HG03039 (cell line): ENCODE data around the gene ERG.

Experiments
- ATAC-seq: cut with Tn5 transposase; IDR thresholded peaks from one replicate; pipeline ENCODE4 v1.9.1; 2021; ENCODE audit warnings: mild to moderate bottlenecking, moderate library complexity; ENCODE audit not compliant: unreplicated experiment

The ERG gene

GRCh38 chr21:38340131-38340530 is 158.1 kb downstream of the ERG start:
- ATAC-seq, result no peak

DNA sequence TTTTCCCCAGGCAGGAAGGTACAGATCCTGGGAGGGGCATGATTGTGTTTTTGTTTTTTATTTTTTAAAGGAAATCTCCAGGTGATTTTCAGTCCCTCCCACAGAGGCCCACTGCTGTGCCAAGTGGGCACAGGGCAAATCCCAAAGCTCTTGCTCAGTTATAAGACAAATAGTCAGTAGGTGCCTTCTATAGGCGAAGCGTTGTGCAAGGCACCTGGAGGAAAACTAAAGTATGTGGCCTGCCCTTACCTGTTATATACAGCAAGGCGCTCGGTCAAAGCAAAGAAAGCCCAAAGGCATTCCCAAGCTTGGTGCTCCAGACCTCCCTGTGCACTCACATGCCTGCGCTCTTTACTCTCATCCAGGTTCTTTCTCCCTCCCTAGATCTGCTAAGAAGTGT is 160.5 kb downstream of the ERG start:
- ATAC-seq, result no peak

DNA sequence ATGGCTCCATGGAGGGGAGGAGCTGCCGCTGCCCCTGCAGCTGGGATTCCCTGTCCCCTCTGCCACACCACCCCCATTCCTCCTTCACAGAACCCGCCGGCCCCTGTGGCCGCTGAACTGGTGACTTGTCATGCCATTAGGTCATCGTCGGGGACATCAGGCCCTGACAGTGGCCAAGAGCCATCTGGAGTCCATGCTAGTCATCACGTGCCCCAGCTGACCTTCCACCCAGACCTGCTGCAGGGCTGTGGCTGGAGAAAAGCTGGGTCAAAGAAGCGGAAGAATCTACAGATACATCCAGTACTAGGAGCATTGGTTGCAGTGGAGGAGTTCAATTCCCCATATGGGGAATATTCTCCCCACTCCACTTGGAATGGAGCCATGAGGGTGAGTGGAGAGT is 163.4 kb downstream of the ERG start:
- ATAC-seq, result no peak

- ATAC-seq, result no peak
Observed at GRCh38 chr21:38333301-38334272, 164.7 kb downstream of the ERG start.

GRCh38 chr21:38330666-38331065 is 167.6 kb downstream of the ERG start:
- no peak for ATAC-seq
